BLaER1 treated with 17β-estradiol and CSF1 and Interleukin-3, amounts not matched to agents 10 nM and 100 nM (cell line): ENCODE data around the gene LPCAT2.

Source experiments
- H3K27ac ChIP-seq, 11 experiments: shearing (Covaris generic); formaldehyde crosslinking; 2 replicates each; pipeline ENCODE4 v1.8.1; 2022
- H3K27me3 ChIP-seq, 11 experiments: shearing (Covaris generic); formaldehyde crosslinking; 2 replicates each; pipeline ENCODE4 v1.8.1; 2022
- H3K36me3 ChIP-seq, 11 experiments: shearing (Covaris generic); formaldehyde crosslinking; 2 replicates each; pipeline ENCODE4 v1.8.1; 2022
- H3K4me1 ChIP-seq, 10 experiments: shearing (Covaris generic); formaldehyde crosslinking; 2 replicates each; pipeline ENCODE4 v1.8.1; 2022
- H3K4me2 ChIP-seq, 11 experiments: shearing (Covaris generic); formaldehyde crosslinking; 2 replicates each; pipeline ENCODE4 v1.8.1; 2022
- H3K4me3 ChIP-seq, 10 experiments: shearing (Covaris generic); formaldehyde crosslinking; 2 replicates each; pipeline ENCODE4 v1.8.1; 2022
- H3K9ac ChIP-seq, 11 experiments: shearing (Covaris generic); formaldehyde crosslinking; 2 replicates each; pipeline ENCODE4 v1.8.1; 2022
- H3K9me3 ChIP-seq, 11 experiments: shearing (Covaris generic); formaldehyde crosslinking; replicated peaks in 1 of 11; 2 replicates each; pipeline ENCODE4 v1.8.1; 2022
- H4K20me1 ChIP-seq, 11 experiments: shearing (Covaris generic); formaldehyde crosslinking; 2 replicates each; pipeline ENCODE4 v1.8.1; 2022
- Cebpa-rat ChIP-seq, 11 experiments: shearing (Covaris generic); IDR thresholded peaks; 2 replicates each; pipeline ENCODE4 v1.8.1; 2022

Gene LPCAT2

GRCh38 chr16:55575496-55575895 is 66.6 kb downstream of the LPCAT2 start:
- H3K4me1 ChIP-seq = peaks cover 9 to 38% (median 12%) of the 10 kb centered on the region in 10 experiments; a peak in 17 of 20 replicates
- H3K9me3 ChIP-seq = no peaks in the 10 kb centered on the region
- no peaks in the 10 kb centered on the region for H4K20me1 ChIP-seq
- no peak overlapping the region for H3K4me3 ChIP-seq
- H3K9ac ChIP-seq = no peak overlapping the region
- H3K27ac ChIP-seq = no peak overlapping the region
- no peak for TF ChIP-seq Cebpa-rat (IDR thresholded peaks at IDR 0.05)
- peaks cover 0 to 20% (median 0%) of the 10 kb centered on the region in 11 experiments; a peak in 3 of 22 replicates for H3K36me3 ChIP-seq
- no peaks in the 10 kb centered on the region for H3K27me3 ChIP-seq
- peak overlapping the region in 10 of 11 experiments; percentile 15 to 62 (median 38); a peak in 14 of 22 replicates for H3K4me2 ChIP-seq

- no peak overlapping the region for H3K9ac ChIP-seq
- H4K20me1 ChIP-seq = no peaks in the 10 kb centered on the region
- no peak overlapping the region for H3K27ac ChIP-seq
- no peak overlapping the region for H3K4me3 ChIP-seq
- H3K27me3 ChIP-seq = no peaks in the 10 kb centered on the region
- H3K9me3 ChIP-seq = no peaks in the 10 kb centered on the region
- peaks cover 9 to 38% (median 12%) of the 10 kb centered on the region in 10 experiments; a peak in 17 of 20 replicates for H3K4me1 ChIP-seq
- H3K4me2 ChIP-seq = no peak overlapping the region
- peaks cover 0 to 29% (median 0%) of the 10 kb centered on the region in 11 experiments; a peak in 3 of 22 replicates for H3K36me3 ChIP-seq
- no peak for TF ChIP-seq Cebpa-rat (IDR thresholded peaks at IDR 0.05)
These were observed 67.5 kb downstream of the LPCAT2 start for GRCh38 chr16:55576384-55576783.

- Histone ChIP-seq H3K27ac (no peak overlapping the region), H3K9me3 (no peaks in the 10 kb centered on the region), H3K4me1 (peaks cover 9 to 38% (median 12%) of the 10 kb centered on the region in 10 experiments; a peak in 17 of 20 replicates), H3K9ac (no peak overlapping the region), H3K27me3 (no peaks in the 10 kb centered on the region), H3K36me3 (peaks cover 0 to 35% (median 0%) of the 10 kb centered on the region in 11 experiments; a peak in 3 of 22 replicates), H3K4me3 (no peak overlapping the region), H3K4me2 (no peak overlapping the region), H4K20me1 (no peaks in the 10 kb centered on the region)
- TF ChIP-seq Cebpa-rat (IDR thresholded peaks at IDR 0.05) = no peak
These were observed 69.0 kb downstream of the LPCAT2 start for GRCh38 chr16:55577887-55578286.

- H3K4me3 ChIP-seq = no peak overlapping the region
- H3K9me3 ChIP-seq = peaks cover 0 to 6% (median 0%) of the 10 kb centered on the region in 11 experiments; a peak in 2 of 22 replicates
- H3K36me3 ChIP-seq = peaks cover 0 to 24% (median 0%) of the 10 kb centered on the region in 11 experiments; a peak in 1 of 22 replicates
- H3K27me3 ChIP-seq = no peaks in the 10 kb centered on the region
- no peak overlapping the region for H3K9ac ChIP-seq
- no peaks in the 10 kb centered on the region for H4K20me1 ChIP-seq
- no peaks in the 10 kb centered on the region for H3K4me1 ChIP-seq
- no peak overlapping the region for H3K4me2 ChIP-seq
- no peak for TF ChIP-seq Cebpa-rat (IDR thresholded peaks at IDR 0.05)
- H3K27ac ChIP-seq = no peak overlapping the region
These were observed 76.8 kb downstream of the LPCAT2 start for GRCh38 chr16:55585631-55586030.

GRCh38 chr16:55588799-55589198 is 79.9 kb downstream of the LPCAT2 start:
- H3K36me3 ChIP-seq = peaks cover 0 to 4% (median 0%) of the 10 kb centered on the region in 11 experiments; a peak in 1 of 22 replicates
- no peaks in the 10 kb centered on the region for H3K4me1 ChIP-seq
- H3K4me3 ChIP-seq = no peak overlapping the region
- H3K27ac ChIP-seq = no peak overlapping the region
- H3K9ac ChIP-seq = no peak overlapping the region
- no peaks in the 10 kb centered on the region for H4K20me1 ChIP-seq
- H3K9me3 ChIP-seq = peaks cover 0 to 6% (median 0%) of the 10 kb centered on the region in 11 experiments; a peak in 2 of 22 replicates
- H3K4me2 ChIP-seq = no peak overlapping the region
- TF ChIP-seq Cebpa-rat (IDR thresholded peaks at IDR 0.05) = 0 out of 22 replicates have a peak, but pooled peaks of 1 of the 11 experiments have one; percentile 15
- no peaks in the 10 kb centered on the region for H3K27me3 ChIP-seq

- H3K27me3 ChIP-seq = no peaks in the 10 kb centered on the region
- no peak overlapping the region for H3K9ac ChIP-seq
- no peak overlapping the region for H3K27ac ChIP-seq
- no peak overlapping the region for H3K4me3 ChIP-seq
- no peaks in the 10 kb centered on the region for H3K9me3 ChIP-seq
- no peaks in the 10 kb centered on the region for H3K36me3 ChIP-seq
- TF ChIP-seq Cebpa-rat (IDR thresholded peaks at IDR 0.05) = no peak
- 0 out of 20 replicates have a peak, but pooled peaks cover 0 to 8% (median 0%) of the 10 kb centered on the region in 10 experiments for H3K4me1 ChIP-seq
- no peak overlapping the region for H3K4me2 ChIP-seq
- no peaks in the 10 kb centered on the region for H4K20me1 ChIP-seq
These were observed 83.4 kb downstream of the LPCAT2 start for GRCh38 chr16:55592306-55592705.

- H3K27ac ChIP-seq = no peak overlapping the region
- H3K36me3 ChIP-seq = no peaks in the 10 kb centered on the region
- 0 out of 20 replicates have a peak, but pooled peaks cover 0 to 8% (median 0%) of the 10 kb centered on the region in 10 experiments for H3K4me1 ChIP-seq
- H3K27me3 ChIP-seq = no peaks in the 10 kb centered on the region
- H3K4me3 ChIP-seq = no peak overlapping the region
- TF ChIP-seq Cebpa-rat (IDR thresholded peaks at IDR 0.05) = no peak
- no peak overlapping the region for H3K4me2 ChIP-seq
- no peaks in the 10 kb centered on the region for H4K20me1 ChIP-seq
- no peaks in the 10 kb centered on the region for H3K9me3 ChIP-seq
- no peak overlapping the region for H3K9ac ChIP-seq
These were observed 89.1 kb downstream of the LPCAT2 start for GRCh38 chr16:55597928-55598327.

- H3K27me3 ChIP-seq = no peaks in the 10 kb centered on the region
- H3K36me3 ChIP-seq = no peaks in the 10 kb centered on the region
- no peaks in the 10 kb centered on the region for H3K4me1 ChIP-seq
- no peaks in the 10 kb centered on the region for H4K20me1 ChIP-seq
- no peak overlapping the region for H3K27ac ChIP-seq
- H3K9me3 ChIP-seq = peaks cover 0 to 13% (median 0%) of the 10 kb centered on the region in 11 experiments; a peak in 3 of 22 replicates
- no peak overlapping the region for H3K4me3 ChIP-seq
- no peak overlapping the region for H3K4me2 ChIP-seq
- no peak overlapping the region for H3K9ac ChIP-seq
- TF ChIP-seq Cebpa-rat (IDR thresholded peaks at IDR 0.05) = no peak
These were observed 97.0 kb downstream of the LPCAT2 start for GRCh38 chr16:55605754-55606336.

GRCh38 chr16:55613613-55614335 is 104.9 kb downstream of the LPCAT2 start:
- peaks cover 0 to 13% (median 10%) of the 10 kb centered on the region in 11 experiments; a peak in 11 of 22 replicates for H3K9me3 ChIP-seq
- peaks cover 4 to 8% (median 6%) of the 10 kb centered on the region in 10 experiments; a peak in 10 of 20 replicates for H3K4me1 ChIP-seq
- no peaks in the 10 kb centered on the region for H3K36me3 ChIP-seq
- H3K4me3 ChIP-seq = no peak overlapping the region
- H3K9ac ChIP-seq = no peak overlapping the region
- no peaks in the 10 kb centered on the region for H4K20me1 ChIP-seq
- no peaks in the 10 kb centered on the region for H3K27me3 ChIP-seq
- H3K4me2 ChIP-seq = peak overlapping the region in 6 of 11 experiments; percentile 10 to 42 (median 14); a peak in 3 of 22 replicates
- H3K27ac ChIP-seq = no peak overlapping the region
- TF ChIP-seq Cebpa-rat (IDR thresholded peaks at IDR 0.05) = no peak
